Activated CD8-positive, alpha-beta T cell treated with anti-CD3 and anti-CD28 coated beads for 36 hours (primary cell): ENCODE measurements around the gene RAI1. TPM values are rescaled to one million over a fixed set of nuclear protein-coding genes. Genes with fewer than 3 reads are reported as not detected.
A peak's percentile ranks its signal among the peaks of the same experiment; 100 is the strongest.

ENCODE experiments used
- ATAC-seq: fragments of 200-7000 bp; cut with Tn5 transposase; one replicate; pipeline ENCODE4 v1.10.0; 2021; ENCODE audit warnings: mild to moderate bottlenecking, moderate library complexity
- CTCF ChIA-PET: fragments of 350-600 bp; sonication (Branson Sonifier 250); formaldehyde crosslinking; loops from one replicate; lab custom pipeline; 2021; ENCODE audit warnings: antibody characterized with exemption; lab: Charles Lee
- POLR2A ChIA-PET: fragments of 350-600 bp; sonication (Branson Sonifier 250); formaldehyde crosslinking; loops from one replicate; lab custom pipeline; 2021; ENCODE audit warnings: antibody characterized with exemption; lab: Charles Lee
- DNase-seq: peaks from one replicate; pipeline ENCODE4 v3.0.0-alpha.2; 2020
- H3K27ac Mint-ChIP-seq: one replicate; pipeline ENCODE4 v1.8.0; 2021; ENCODE audit warnings: mild to moderate bottlenecking, mixed read lengths
- H3K27me3 Mint-ChIP-seq: one replicate; pipeline ENCODE4 v1.8.0; 2021; ENCODE audit warnings: mixed read lengths
- H3K36me3 Mint-ChIP-seq: one replicate; pipeline ENCODE4 v1.8.0; 2021; ENCODE audit warnings: low read depth, mixed read lengths
- H3K4me1 Mint-ChIP-seq: one replicate; pipeline ENCODE4 v1.8.0; 2021; ENCODE audit warnings: low read depth, mixed read lengths
- H3K4me3 Mint-ChIP-seq: one replicate; pipeline ENCODE4 v1.8.0; 2021; ENCODE audit warnings: mild to moderate bottlenecking, moderate library complexity, mixed read lengths
- H3K9me3 Mint-ChIP-seq: one replicate; pipeline ENCODE4 v1.8.0; 2021; ENCODE audit warnings: mixed read lengths
- CTCF ChIP-seq: fragments of 200-600 bp; IDR thresholded peaks from one replicate; pipeline ENCODE4 v1.8.0; 2022; ENCODE audit warnings: antibody characterized with exemption, mild to moderate bottlenecking
- intact Hi-C: fragments of 100-400 bp; cut with micrococcal nuclease; formaldehyde crosslinking; loops from one replicate; pipeline ENCODE4 v1.10.0; 2022
- total RNA-seq, 2 experiments: library from RNA; stranded (reverse); gene quantifications; one replicate each; pipeline ENCODE4 v1.2.3, GENCODE V29; 2021

RAI1 gene
- total RNA-seq, 2 experiments from 2014 or later, result 18.1 to 20.3 TPM

GRCh38 chr17:17691468-17692263 lies 10.4 kb downstream of the RAI1 start:
- intact Hi-C loops, result loop anchor here (10.0 kb wide), 1 partner anchor 343 kb away; the partner anchor contains the start of genes ATPAF2 and GID4
- Mint-ChIP-seq H3K9me3 (no peaks in the 10 kb centered on the region), H3K4me3 (peak overlapping the region; percentile 12), H3K27me3 (no peaks in the 10 kb centered on the region), H3K4me1 (peaks cover 71% of the 10 kb centered on the region), H3K36me3 (no peaks in the 10 kb centered on the region), H3K27ac (peak overlapping the region; percentile 92)
- no peak for TF ChIP-seq CTCF
- ChIA-PET POLR2A (interaction anchor here (0.8 to 6.8 kb wide), 8 partner anchors 8 to 347 kb away, joined by 3 to 52 read pairs (median 4); partner anchors contain the start of genes ATPAF2, RAI1 and SREBF1), CTCF (interaction anchor here (0.9 to 4.7 kb wide), 7 partner anchors 9 to 342 kb away, joined by 3 to 22 read pairs (median 3); partner anchors contain the start of gene RAI1)
- ATAC-seq (no peak), DNase-seq (peak; percentile 47)

DNA sequence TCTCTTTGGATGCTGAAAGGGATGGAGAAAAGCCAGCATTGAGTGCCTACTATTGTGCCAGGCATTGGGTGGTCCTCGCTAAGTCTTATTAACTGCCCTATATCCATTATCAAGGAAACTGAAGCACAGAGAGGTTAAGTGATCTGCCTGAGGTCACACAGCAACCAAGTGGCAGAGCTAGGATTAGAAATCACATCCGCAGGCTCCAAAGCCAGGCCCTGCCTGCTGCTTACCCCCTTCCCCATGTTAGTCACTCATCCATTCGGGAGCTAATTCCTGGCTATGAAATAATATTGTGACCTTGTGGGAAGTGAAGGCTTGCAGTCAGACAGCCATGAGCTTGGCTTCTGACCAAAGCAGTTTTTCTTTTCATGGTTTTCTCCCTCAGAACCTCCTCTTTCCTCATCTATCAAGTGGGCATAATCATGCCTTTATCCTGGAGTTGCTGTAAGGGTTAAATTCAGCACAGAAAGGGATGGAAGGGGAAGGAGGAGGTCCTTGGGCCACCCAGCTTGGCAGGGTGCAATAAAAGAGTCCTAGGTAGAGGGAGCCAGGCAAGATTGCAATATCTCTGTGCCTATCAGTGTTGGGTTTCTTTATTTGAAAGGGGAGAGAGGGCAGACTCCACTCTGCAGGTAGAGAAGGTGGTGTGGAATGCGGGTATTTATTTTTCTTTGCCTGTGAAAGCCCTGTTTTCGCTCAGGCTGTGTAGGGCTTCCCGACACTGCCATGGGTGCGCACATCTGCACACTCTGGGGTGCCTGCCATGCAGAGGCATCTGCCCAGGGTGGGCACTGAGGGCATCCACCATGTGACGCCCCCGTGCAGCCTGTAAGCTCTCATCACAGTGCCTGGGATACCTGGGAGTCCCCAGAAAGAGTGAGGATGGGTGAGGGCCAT lies 11.3 kb downstream of the RAI1 start:
- H3K4me3 Mint-ChIP-seq, result no peak overlapping the region
- ChIA-PET POLR2A (interaction anchor here (0.8 to 6.8 kb wide), 5 partner anchors 7 to 157 kb away, joined by 3 to 52 read pairs (median 3); partner anchors contain the start of gene RAI1), CTCF (interaction anchor here (0.9 to 4.7 kb wide), 6 partner anchors 10 to 341 kb away, joined by 3 to 22 read pairs (median 3); no protein-coding TSS in a partner anchor)
- peak overlapping the region; percentile 92 for H3K27ac Mint-ChIP-seq
- no peaks in the 10 kb centered on the region for H3K27me3 Mint-ChIP-seq
- intact Hi-C loops, result loop anchor here (10.0 kb wide), 1 partner anchor 342 kb away; the partner anchor contains the start of genes ATPAF2 and GID4
- H3K4me1 Mint-ChIP-seq, result peaks cover 72% of the 10 kb centered on the region
- H3K36me3 Mint-ChIP-seq, result no peaks in the 10 kb centered on the region
- H3K9me3 Mint-ChIP-seq, result no peaks in the 10 kb centered on the region
- TF ChIP-seq CTCF, result no peak
- no peak for ATAC-seq
- no peak for DNase-seq

- intact Hi-C loops, result loop anchor here (10.0 kb wide), 1 partner anchor 341 kb away; the partner anchor contains the start of genes ATPAF2 and GID4
Observed at GRCh38 chr17:17693253-17694168, 12.3 kb downstream of the RAI1 start.

More at GRCh38 chr17:17693253-17694168, 12.3 kb downstream of the RAI1 start:
- Mint-ChIP-seq H3K36me3 (no peaks in the 10 kb centered on the region), H3K27ac (peak overlapping the region; percentile 92), H3K4me1 (peaks cover 81% of the 10 kb centered on the region), H3K27me3 (no peaks in the 10 kb centered on the region), H3K9me3 (no peaks in the 10 kb centered on the region), H3K4me3 (peak overlapping the region; percentile 41)
- TF ChIP-seq CTCF, result no peak
- DNase-seq (no peak), ATAC-seq (no peak)
- CTCF ChIA-PET, result interaction anchor here (0.8 to 4.7 kb wide), 5 partner anchors 9 to 168 kb away, joined by 3 to 22 read pairs (median 3); no protein-coding TSS in a partner anchor
- POLR2A ChIA-PET, result interaction anchor here (0.6 to 6.8 kb wide), 6 partner anchors 10 to 142 kb away, joined by 3 to 52 read pairs (median 3); partner anchors contain the start of gene RAI1
